ENCODE measurements around the gene GRID1.

Gene GRID1

GRCh38 chr10:86234541-86235270 lies 131.9 kb downstream of the GRID1 start:
- DNase-seq (ENCODE audit: low read depth) = no peak
- H3K4me3 ChIP-seq (replicated peaks; ENCODE audit: low read depth, low read length) = no peak overlapping the region
- TF ChIP-seq CTCF (IDR thresholded peaks at IDR 0.05; ENCODE audit: low read length, missing control alignments) = no peak

DNA sequence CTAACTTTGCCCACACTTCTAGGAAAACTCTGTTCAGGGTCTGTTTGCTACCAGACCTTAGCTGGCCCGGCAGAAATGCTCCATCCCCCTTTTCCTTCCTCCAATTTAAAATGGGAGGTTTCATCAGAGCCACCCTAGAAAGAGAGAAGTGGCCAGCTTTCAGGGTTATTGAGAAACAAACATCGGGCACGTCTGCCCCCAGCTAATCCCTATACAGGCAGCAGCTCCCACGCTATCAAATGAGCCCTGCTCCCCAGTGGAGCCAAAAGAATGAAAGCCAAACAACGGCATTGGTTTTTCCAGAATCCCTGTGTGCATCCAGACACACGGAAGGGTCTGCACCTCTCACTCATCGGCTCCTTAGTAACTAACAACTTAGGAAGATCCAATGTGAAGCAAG lies 132.5 kb downstream of the GRID1 start:
- TF ChIP-seq CTCF (IDR thresholded peaks at IDR 0.05; ENCODE audit: low read length, missing control alignments) = no peak
- no peak for DNase-seq (ENCODE audit: low read depth)
- no peak overlapping the region for H3K4me3 ChIP-seq (replicated peaks; ENCODE audit: low read depth, low read length)

GRCh38 chr10:86233131-86233530 lies 133.5 kb downstream of the GRID1 start:
- no peak for DNase-seq (ENCODE audit: low read depth)
- no peak for TF ChIP-seq CTCF (IDR thresholded peaks at IDR 0.05; ENCODE audit: low read length, missing control alignments)
- no peak overlapping the region for H3K4me3 ChIP-seq (replicated peaks; ENCODE audit: low read depth, low read length)

DNA sequence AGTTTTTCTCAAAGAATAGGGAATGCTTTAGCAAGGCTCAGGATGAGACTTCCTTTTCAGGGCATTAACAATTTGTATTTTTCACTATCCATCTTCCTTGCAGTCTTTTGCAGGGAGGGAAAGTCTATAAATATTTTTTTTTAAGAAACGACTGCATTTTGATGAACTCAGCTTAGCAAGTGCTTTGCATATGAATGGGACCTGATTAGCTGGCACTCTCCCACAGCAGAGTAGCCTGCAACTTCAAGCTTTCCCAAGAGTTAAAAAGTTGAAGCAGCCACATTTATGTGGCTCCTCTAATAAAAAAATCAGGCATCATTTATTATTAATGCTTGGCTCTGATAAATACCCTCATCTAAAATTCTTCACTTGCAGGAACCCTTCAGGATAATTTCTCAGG lies 134.0 kb downstream of the GRID1 start:
- no peak for TF ChIP-seq CTCF (IDR thresholded peaks at IDR 0.05; ENCODE audit: low read length, missing control alignments)

GRCh38 chr10:86231796-86232560 lies 134.6 kb downstream of the GRID1 start:
- DNase-seq (ENCODE audit: low read depth) = no peak
- TF ChIP-seq CTCF (IDR thresholded peaks at IDR 0.05; ENCODE audit: low read length, missing control alignments) = no peak
- H3K4me3 ChIP-seq (replicated peaks; ENCODE audit: low read depth, low read length) = no peak overlapping the region

More for the DNA sequence above, 134.0 kb downstream of the GRID1 start:
- no peak for DNase-seq (ENCODE audit: low read depth)
- H3K4me3 ChIP-seq (replicated peaks; ENCODE audit: low read depth, low read length) = no peak overlapping the region

- TF ChIP-seq CTCF (IDR thresholded peaks at IDR 0.05; ENCODE audit: low read length, missing control alignments) = no peak
- H3K4me3 ChIP-seq (replicated peaks; ENCODE audit: low read depth, low read length) = no peak overlapping the region
- DNase-seq (ENCODE audit: low read depth) = no peak
Measured at GRCh38 chr10:86230557-86231180, 135.9 kb downstream of the GRID1 start.

Data from fibroblast of pulmonary artery (primary cell).